Measurements from ENCODE around the gene RGS12.

DNA sequence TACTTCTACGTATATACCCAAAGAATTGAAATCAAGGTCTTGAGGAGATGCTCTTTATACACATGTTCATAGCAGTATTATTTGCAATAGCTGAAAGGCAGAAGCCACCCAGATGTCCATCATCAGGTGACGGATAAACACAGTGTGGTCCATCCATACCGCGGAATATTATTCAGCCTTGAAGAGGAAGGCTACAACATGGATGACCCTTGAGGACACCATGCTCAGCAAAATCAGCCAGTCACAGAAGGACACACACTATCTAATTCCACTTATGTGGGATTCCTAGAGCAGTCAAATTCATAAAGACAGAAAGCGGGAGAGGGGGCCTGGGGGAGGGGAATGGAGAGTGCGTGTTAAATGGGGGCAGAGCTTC, 44.5 kb downstream of the RGS12 start:
- TF ChIP-seq, protein P1, sequence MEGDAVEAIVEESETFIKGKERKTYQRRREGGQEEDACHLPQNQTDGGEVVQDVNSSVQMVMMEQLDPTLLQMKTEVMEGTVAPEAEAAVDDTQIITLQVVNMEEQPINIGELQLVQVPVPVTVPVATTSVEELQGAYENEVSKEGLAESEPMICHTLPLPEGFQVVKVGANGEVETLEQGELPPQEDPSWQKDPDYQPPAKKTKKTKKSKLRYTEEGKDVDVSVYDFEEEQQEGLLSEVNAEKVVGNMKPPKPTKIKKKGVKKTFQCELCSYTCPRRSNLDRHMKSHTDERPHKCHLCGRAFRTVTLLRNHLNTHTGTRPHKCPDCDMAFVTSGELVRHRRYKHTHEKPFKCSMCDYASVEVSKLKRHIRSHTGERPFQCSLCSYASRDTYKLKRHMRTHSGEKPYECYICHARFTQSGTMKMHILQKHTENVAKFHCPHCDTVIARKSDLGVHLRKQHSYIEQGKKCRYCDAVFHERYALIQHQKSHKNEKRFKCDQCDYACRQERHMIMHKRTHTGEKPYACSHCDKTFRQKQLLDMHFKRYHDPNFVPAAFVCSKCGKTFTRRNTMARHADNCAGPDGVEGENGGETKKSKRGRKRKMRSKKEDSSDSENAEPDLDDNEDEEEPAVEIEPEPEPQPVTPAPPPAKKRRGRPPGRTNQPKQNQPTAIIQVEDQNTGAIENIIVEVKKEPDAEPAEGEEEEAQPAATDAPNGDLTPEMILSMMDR (conservative IDR thresholded peaks at IDR 0.05): no peak
- TF ChIP-seq ZFX (IDR thresholded peaks at IDR 0.05): no peak

All from C4-2B (cell line).